ENCODE results near the gene CACNA1H.

The CACNA1H gene

GRCh38 chr16:1154887-1155331, 2.0 kb downstream of the CACNA1H start:
- H3K27ac ChIP-seq (ENCODE audit: low read depth, low read length) = no peak overlapping the region
- H3K27me3 ChIP-seq (ENCODE audit: low read length) = no peaks in the 10 kb centered on the region
- H3K9ac ChIP-seq (ENCODE audit: low read length) = no peak overlapping the region
- no peaks in the 10 kb centered on the region for H3K79me2 ChIP-seq (ENCODE audit: insufficient read depth, low read length)
- no peaks in the 10 kb centered on the region for H3F3A ChIP-seq (ENCODE audit: insufficient read depth)
- no peak overlapping the region for H2AFZ ChIP-seq (ENCODE audit: low read depth, low read length, severe bottlenecking)
- no peak overlapping the region for H3K4me3 ChIP-seq (ENCODE audit: insufficient read depth, low read length, poor library complexity, severe bottlenecking)
- TF ChIP-seq EZH2phosphoT487 (conservative IDR thresholded peaks at IDR 0.05; ENCODE audit: low read length) (no peak), CTCF (IDR thresholded peaks at IDR 0.05; ENCODE audit: insufficient read depth, low read length, poor library complexity, severe bottlenecking) (no peak)
- H3K4me2 ChIP-seq (ENCODE audit: low read depth, low read length, poor library complexity, severe bottlenecking) = no peak overlapping the region
- no peaks in the 10 kb centered on the region for H4K20me1 ChIP-seq (ENCODE audit: low read depth, low read length)
- H3K9me2 ChIP-seq (replicated peaks; ENCODE audit: insufficient read depth, low read length) = no peaks in the 10 kb centered on the region
- no peaks in the 10 kb centered on the region for H3K36me3 ChIP-seq (ENCODE audit: low read length)
- H3K9me3 ChIP-seq (ENCODE audit: insufficient read depth, low read length) = no peaks in the 10 kb centered on the region

DNA sequence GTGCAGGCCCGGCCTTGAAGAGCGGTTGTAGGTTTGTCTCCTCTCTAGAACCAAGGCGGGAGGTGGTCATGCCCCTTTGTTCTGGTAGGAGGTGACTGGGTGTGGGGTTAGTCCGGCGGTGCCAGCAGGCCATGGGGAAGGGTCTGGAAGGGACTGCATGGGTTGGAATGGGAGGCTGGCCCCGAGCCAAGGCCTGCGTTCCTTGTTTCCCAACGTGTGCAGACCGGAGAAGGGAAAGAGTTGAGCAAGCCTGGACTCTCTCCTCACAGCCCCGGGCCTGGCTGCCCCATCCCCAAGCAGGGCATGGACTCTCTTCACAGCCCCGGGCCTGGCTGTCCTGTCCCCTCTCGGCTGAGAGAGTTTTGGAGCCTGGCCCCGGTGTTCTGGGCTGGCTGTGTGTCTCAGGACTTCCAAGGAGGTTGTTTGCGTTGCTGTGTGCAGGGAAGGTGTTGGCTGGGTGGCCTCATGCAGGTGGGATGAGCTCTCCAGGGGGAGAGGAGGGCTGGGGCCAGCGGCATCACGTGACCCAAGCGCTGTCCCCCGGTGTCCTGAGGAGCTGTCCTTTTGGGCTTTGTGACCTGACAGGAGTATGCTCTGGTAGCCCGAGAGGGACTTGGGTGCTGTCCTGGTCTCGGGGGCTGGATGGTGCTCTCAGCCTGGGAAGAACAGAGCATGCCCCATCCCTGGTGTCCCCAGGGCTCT, 2.6 kb downstream of the CACNA1H start:
- TF ChIP-seq CTCF (IDR thresholded peaks at IDR 0.05; ENCODE audit: insufficient read depth, low read length, poor library complexity, severe bottlenecking) (no peak), EZH2phosphoT487 (conservative IDR thresholded peaks at IDR 0.05; ENCODE audit: low read length) (no peak)
- Histone ChIP-seq H3K27me3 (ENCODE audit: low read length) (no peaks in the 10 kb centered on the region), H3F3A (ENCODE audit: insufficient read depth) (no peaks in the 10 kb centered on the region), H3K9me3 (ENCODE audit: insufficient read depth, low read length) (no peaks in the 10 kb centered on the region), H3K4me3 (ENCODE audit: insufficient read depth, low read length, poor library complexity, severe bottlenecking) (no peak overlapping the region), H3K27ac (ENCODE audit: low read depth, low read length) (no peak overlapping the region), H4K20me1 (ENCODE audit: low read depth, low read length) (no peaks in the 10 kb centered on the region), H3K36me3 (ENCODE audit: low read length) (no peaks in the 10 kb centered on the region), H3K9me2 (replicated peaks; ENCODE audit: insufficient read depth, low read length) (no peaks in the 10 kb centered on the region), H2AFZ (ENCODE audit: low read depth, low read length, severe bottlenecking) (no peak overlapping the region), H3K79me2 (ENCODE audit: insufficient read depth, low read length) (no peaks in the 10 kb centered on the region), H3K9ac (ENCODE audit: low read length) (no peak overlapping the region), H3K4me2 (ENCODE audit: low read depth, low read length, poor library complexity, severe bottlenecking) (no peak overlapping the region)

GRCh38 chr16:1156055-1156982, 3.4 kb downstream of the CACNA1H start:
- Histone ChIP-seq H3K27ac (ENCODE audit: low read depth, low read length) (no peak overlapping the region), H3F3A (ENCODE audit: insufficient read depth) (no peaks in the 10 kb centered on the region), H3K4me3 (ENCODE audit: insufficient read depth, low read length, poor library complexity, severe bottlenecking) (no peak overlapping the region), H3K9ac (ENCODE audit: low read length) (no peak overlapping the region), H3K9me2 (replicated peaks; ENCODE audit: insufficient read depth, low read length) (no peaks in the 10 kb centered on the region), H3K9me3 (ENCODE audit: insufficient read depth, low read length) (no peaks in the 10 kb centered on the region), H2AFZ (ENCODE audit: low read depth, low read length, severe bottlenecking) (no peak overlapping the region), H3K4me2 (ENCODE audit: low read depth, low read length, poor library complexity, severe bottlenecking) (no peak overlapping the region), H3K27me3 (ENCODE audit: low read length) (no peaks in the 10 kb centered on the region), H4K20me1 (ENCODE audit: low read depth, low read length) (no peaks in the 10 kb centered on the region), H3K79me2 (ENCODE audit: insufficient read depth, low read length) (no peaks in the 10 kb centered on the region), H3K36me3 (ENCODE audit: low read length) (no peaks in the 10 kb centered on the region)
- TF ChIP-seq CTCF (IDR thresholded peaks at IDR 0.05; ENCODE audit: insufficient read depth, low read length, poor library complexity, severe bottlenecking) = no peak
- no peak for TF ChIP-seq EZH2phosphoT487 (conservative IDR thresholded peaks at IDR 0.05; ENCODE audit: low read length)

Data from SU-DHL-6 (cell line).